Loucy (cell line): Measurements from ENCODE around the gene GLRA2.

Experiments
- H2AFZ ChIP-seq: fragments of 200-600 bp; sonication (generic); 2 replicates; pipeline ENCODE4 v1.6.0; 2016; ENCODE audit warnings: antibody characterized with exemption, mild to moderate bottlenecking, low read length, moderate library complexity
- H3F3A ChIP-seq: fragments of 200-600 bp; 2 replicates; pipeline ENCODE4 v1.6.0; 2016; ENCODE audit warnings: antibody characterized with exemption, low read depth, mild to moderate bottlenecking
- H3K27me3 ChIP-seq: fragments of 200-600 bp; sonication (generic); 2 replicates; pipeline ENCODE4 v1.6.1; 2014; ENCODE audit warnings: low read length, mild to moderate bottlenecking; ENCODE audit not compliant: insufficient read depth, poor library complexity, severe bottlenecking
- H3K36me3 ChIP-seq: fragments of 200-600 bp; sonication (generic); 2 replicates; pipeline ENCODE4 v1.6.1; 2016; ENCODE audit warnings: low read length; ENCODE audit not compliant: insufficient read depth
- H3K4me1 ChIP-seq: fragments of 200-600 bp; sonication (generic); 2 replicates; pipeline ENCODE4 v1.5.1; 2014; ENCODE audit warnings: low read length, mild to moderate bottlenecking; ENCODE audit not compliant: insufficient read depth, poor library complexity, severe bottlenecking
- H3K4me2 ChIP-seq: fragments of 200-600 bp; sonication (generic); 2 replicates; pipeline ENCODE4 v1.6.0; 2014; ENCODE audit warnings: antibody characterized with exemption, low read length, low read depth, mild to moderate bottlenecking; ENCODE audit not compliant: poor library complexity, severe bottlenecking
- H3K4me3 ChIP-seq: fragments of 200-600 bp; sonication (generic); 2 replicates; pipeline ENCODE4 v1.5.1; 2014; ENCODE audit warnings: low read length, mild to moderate bottlenecking, mixed read lengths; ENCODE audit not compliant: poor library complexity, severe bottlenecking
- H3K79me2 ChIP-seq: fragments of 200-600 bp; sonication (generic); 2 replicates; pipeline ENCODE4 v1.6.1; 2014; ENCODE audit warnings: low read length; ENCODE audit not compliant: insufficient read depth
- H3K9ac ChIP-seq: fragments of 200-600 bp; sonication (generic); 2 replicates; pipeline ENCODE4 v1.6.0; 2014; ENCODE audit warnings: mild to moderate bottlenecking, low read depth, low read length, moderate library complexity; ENCODE audit not compliant: poor library complexity, severe bottlenecking
- H3K9me2 ChIP-seq: fragments of 200-600 bp; sonication (generic); replicated peaks from 2 replicates; pipeline ENCODE4 v1.6.1; 2016; ENCODE audit warnings: low read depth, low read length, mixed read lengths
- H3K9me3 ChIP-seq: fragments of 200-600 bp; sonication (generic); 2 replicates; pipeline ENCODE4 v1.6.1; 2014; ENCODE audit warnings: mild to moderate bottlenecking, antibody characterized with exemption, low read length, low read depth; ENCODE audit not compliant: insufficient read depth
- H4K20me1 ChIP-seq: fragments of 200-600 bp; sonication (generic); 2 replicates; pipeline ENCODE4 v1.6.0; 2014; ENCODE audit warnings: antibody characterized with exemption, low read length, mild to moderate bottlenecking; ENCODE audit not compliant: insufficient read depth, poor library complexity, severe bottlenecking
- EZH2phosphoT487 ChIP-seq: fragments of 200-600 bp; IDR thresholded peaks from 2 replicates; pipeline ENCODE4 v1.6.1; 2018; ENCODE audit warnings: antibody characterized with exemption, mild to moderate bottlenecking, moderate library complexity, borderline replicate concordance
- TF ChIP-seq, protein P1 (sequence below): fragments of 200-600 bp; sonication (generic); conservative IDR thresholded peaks from 2 replicates; pipeline ENCODE4 v1.5.1; 2014; ENCODE audit warnings: mild to moderate bottlenecking, antibody characterized with exemption, low read length

The GLRA2 gene

DNA sequence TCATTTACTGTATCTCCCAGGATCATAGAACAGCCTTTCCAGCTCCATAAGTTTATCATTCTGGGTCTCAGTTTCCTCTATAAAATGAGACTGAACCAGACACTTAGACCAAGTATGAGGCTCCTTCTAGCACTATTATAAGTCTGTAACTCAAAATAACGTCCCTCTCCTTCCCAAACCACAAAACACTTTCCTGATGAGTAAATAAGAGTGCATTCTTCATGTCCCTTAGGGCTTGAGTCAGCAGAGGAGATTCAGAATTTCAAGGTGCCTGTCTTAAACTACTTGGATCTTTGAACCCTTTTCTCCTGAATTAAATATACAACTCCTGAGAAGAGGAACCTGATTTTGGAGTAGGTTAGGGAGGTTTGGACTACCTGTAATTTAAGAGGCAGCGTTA lies 62.6 kb downstream of the GLRA2 start:
- no peaks in the 10 kb centered on the region for H4K20me1 ChIP-seq
- TF ChIP-seq, protein P1, sequence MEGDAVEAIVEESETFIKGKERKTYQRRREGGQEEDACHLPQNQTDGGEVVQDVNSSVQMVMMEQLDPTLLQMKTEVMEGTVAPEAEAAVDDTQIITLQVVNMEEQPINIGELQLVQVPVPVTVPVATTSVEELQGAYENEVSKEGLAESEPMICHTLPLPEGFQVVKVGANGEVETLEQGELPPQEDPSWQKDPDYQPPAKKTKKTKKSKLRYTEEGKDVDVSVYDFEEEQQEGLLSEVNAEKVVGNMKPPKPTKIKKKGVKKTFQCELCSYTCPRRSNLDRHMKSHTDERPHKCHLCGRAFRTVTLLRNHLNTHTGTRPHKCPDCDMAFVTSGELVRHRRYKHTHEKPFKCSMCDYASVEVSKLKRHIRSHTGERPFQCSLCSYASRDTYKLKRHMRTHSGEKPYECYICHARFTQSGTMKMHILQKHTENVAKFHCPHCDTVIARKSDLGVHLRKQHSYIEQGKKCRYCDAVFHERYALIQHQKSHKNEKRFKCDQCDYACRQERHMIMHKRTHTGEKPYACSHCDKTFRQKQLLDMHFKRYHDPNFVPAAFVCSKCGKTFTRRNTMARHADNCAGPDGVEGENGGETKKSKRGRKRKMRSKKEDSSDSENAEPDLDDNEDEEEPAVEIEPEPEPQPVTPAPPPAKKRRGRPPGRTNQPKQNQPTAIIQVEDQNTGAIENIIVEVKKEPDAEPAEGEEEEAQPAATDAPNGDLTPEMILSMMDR: no peak
- TF ChIP-seq EZH2phosphoT487: no peak
- H3K4me2 ChIP-seq: no peak overlapping the region
- H3K27me3 ChIP-seq: no peaks in the 10 kb centered on the region
- no peaks in the 10 kb centered on the region for H3K4me1 ChIP-seq
- H3K4me3 ChIP-seq: no peak overlapping the region
- H3K9ac ChIP-seq: no peak overlapping the region
- H3K36me3 ChIP-seq: no peaks in the 10 kb centered on the region
- no peaks in the 10 kb centered on the region for H3K79me2 ChIP-seq
- H3F3A ChIP-seq: no peaks in the 10 kb centered on the region
- no peaks in the 10 kb centered on the region for H3K9me2 ChIP-seq
- H3K9me3 ChIP-seq: no peaks in the 10 kb centered on the region
- H2AFZ ChIP-seq: no peak overlapping the region

DNA sequence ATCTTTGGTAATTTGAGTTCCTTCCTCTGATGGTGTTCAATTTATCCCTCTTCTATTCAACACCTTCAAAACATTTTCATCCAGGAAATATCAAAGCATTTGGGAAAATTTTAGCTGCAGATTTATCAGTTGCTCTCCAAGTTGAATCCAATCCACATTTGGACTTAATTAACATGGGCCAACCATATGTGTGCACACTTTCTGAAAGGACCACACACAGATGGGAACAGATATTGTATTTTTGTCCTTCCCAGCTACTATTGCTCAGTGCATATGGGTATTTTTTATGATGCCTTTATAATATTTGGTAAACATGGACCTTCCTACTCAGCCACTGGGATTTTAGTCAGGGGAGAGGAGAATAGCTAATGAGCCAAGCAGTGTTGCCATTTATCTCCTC lies 65.2 kb downstream of the GLRA2 start:
- no peaks in the 10 kb centered on the region for H4K20me1 ChIP-seq
- H3K79me2 ChIP-seq: no peaks in the 10 kb centered on the region
- H3K9me2 ChIP-seq: no peaks in the 10 kb centered on the region
- no peak overlapping the region for H3K4me2 ChIP-seq
- H3K9me3 ChIP-seq: no peaks in the 10 kb centered on the region
- H2AFZ ChIP-seq: no peak overlapping the region
- TF ChIP-seq, protein P1: no peak
- no peak for TF ChIP-seq EZH2phosphoT487
- H3K4me3 ChIP-seq: no peak overlapping the region
- H3F3A ChIP-seq: no peaks in the 10 kb centered on the region
- H3K27me3 ChIP-seq: no peaks in the 10 kb centered on the region
- no peak overlapping the region for H3K9ac ChIP-seq
- no peaks in the 10 kb centered on the region for H3K36me3 ChIP-seq
- H3K4me1 ChIP-seq: no peaks in the 10 kb centered on the region

DNA sequence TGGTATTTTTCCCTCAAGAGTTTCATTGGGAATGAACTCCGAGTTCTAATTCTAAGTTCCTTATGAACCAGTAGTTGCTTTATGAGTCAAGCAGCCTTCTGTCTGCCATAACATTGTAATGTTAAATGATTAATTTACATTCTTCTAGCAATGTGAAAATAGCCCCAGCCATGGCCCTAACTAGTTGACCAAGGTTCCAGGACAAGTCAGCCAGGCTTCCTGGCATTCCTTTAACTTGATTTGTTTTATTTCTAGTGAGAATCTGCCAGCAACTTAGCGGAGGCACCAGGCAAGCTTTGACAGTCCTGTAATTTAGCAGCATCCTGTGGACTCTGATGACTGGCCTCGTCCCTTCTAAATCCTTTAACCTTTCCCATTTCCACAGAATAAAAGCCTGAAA lies 69.0 kb downstream of the GLRA2 start:
- Histone ChIP-seq H3K9me2 (no peaks in the 10 kb centered on the region), H3K36me3 (no peaks in the 10 kb centered on the region), H3K4me2 (no peak overlapping the region), H3K79me2 (no peaks in the 10 kb centered on the region), H4K20me1 (no peaks in the 10 kb centered on the region), H3K9ac (no peak overlapping the region), H3K4me1 (no peaks in the 10 kb centered on the region), H3F3A (no peaks in the 10 kb centered on the region), H2AFZ (no peak overlapping the region), H3K9me3 (no peaks in the 10 kb centered on the region), H3K27me3 (no peaks in the 10 kb centered on the region), H3K4me3 (no peak overlapping the region)
- no peak for TF ChIP-seq EZH2phosphoT487
- TF ChIP-seq, protein P1: no peak
